ENCODE data around the gene GANC.
"Not testable (repeated sequence)": the region's sequence is repeated elsewhere in the genome, so short reads cannot be mapped to it uniquely, and the experiment has no call there.

Gene GANC

DNA sequence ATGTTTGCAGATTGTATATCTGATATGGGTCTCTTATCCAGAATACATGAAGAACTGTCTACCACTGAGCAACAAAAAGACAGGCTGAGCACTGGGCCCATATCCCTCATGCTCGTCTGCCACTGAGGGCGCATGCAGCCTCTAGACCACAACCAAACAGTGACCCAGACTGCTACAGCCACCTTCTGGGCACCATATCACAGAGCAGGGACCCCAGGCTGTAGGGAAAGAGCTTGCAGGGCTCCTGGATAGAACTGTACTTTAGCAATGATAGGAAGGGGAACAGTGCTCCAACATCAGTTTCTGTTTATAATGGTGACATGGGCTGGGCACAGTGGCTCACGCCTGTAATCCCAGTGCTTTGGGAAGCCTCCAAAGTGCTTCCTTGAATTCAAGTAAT, 40.5 kb downstream of the GANC start:
- Histone ChIP-seq H3K4me3 (ENCODE audit: low read length, poor library complexity, severe bottlenecking) (no peak overlapping the region), H4K20me1 (ENCODE audit: insufficient read depth, low read length, poor library complexity, severe bottlenecking) (no peaks in the 10 kb centered on the region), H3K79me2 (ENCODE audit: insufficient read depth, low read length) (no peaks in the 10 kb centered on the region), H3K27me3 (ENCODE audit: insufficient read depth, low read length, poor library complexity, severe bottlenecking) (no peaks in the 10 kb centered on the region), H3K9me3 (ENCODE audit: insufficient read depth, low read depth, low read length) (no peaks in the 10 kb centered on the region), H3K4me1 (ENCODE audit: insufficient read depth, low read length, poor library complexity, severe bottlenecking) (no peaks in the 10 kb centered on the region), H3K4me2 (ENCODE audit: low read depth, low read length, poor library complexity, severe bottlenecking) (no peak overlapping the region), H3K9me2 (replicated peaks; ENCODE audit: low read depth, low read length) (no peaks in the 10 kb centered on the region), H3K9ac (ENCODE audit: low read depth, low read length, poor library complexity, severe bottlenecking) (no peak overlapping the region), H3K36me3 (ENCODE audit: insufficient read depth, low read length) (no peaks in the 10 kb centered on the region), H3F3A (ENCODE audit: low read depth) (no peaks in the 10 kb centered on the region), H2AFZ (ENCODE audit: low read length) (no peak overlapping the region)
- TF ChIP-seq CTCF (conservative IDR thresholded peaks at IDR 0.05; ENCODE audit: low read length) (no peak; the same call in 1 of the 2 replicates), EZH2phosphoT487 (IDR thresholded peaks at IDR 0.05; ENCODE audit: borderline replicate concordance) (no peak)

GRCh38 chr15:42314818-42315217, 41.8 kb downstream of the GANC start:
- Histone ChIP-seq H3K9me2 (replicated peaks; ENCODE audit: low read depth, low read length) (no peaks in the 10 kb centered on the region), H3K4me2 (ENCODE audit: low read depth, low read length, poor library complexity, severe bottlenecking) (no peak overlapping the region), H3F3A (ENCODE audit: low read depth) (no peaks in the 10 kb centered on the region), H3K36me3 (ENCODE audit: insufficient read depth, low read length) (no peaks in the 10 kb centered on the region), H3K4me1 (ENCODE audit: insufficient read depth, low read length, poor library complexity, severe bottlenecking) (no peaks in the 10 kb centered on the region), H2AFZ (ENCODE audit: low read length) (no peak overlapping the region), H3K9ac (ENCODE audit: low read depth, low read length, poor library complexity, severe bottlenecking) (no peak overlapping the region), H3K27me3 (ENCODE audit: insufficient read depth, low read length, poor library complexity, severe bottlenecking) (no peaks in the 10 kb centered on the region), H3K4me3 (ENCODE audit: low read length, poor library complexity, severe bottlenecking) (no peak overlapping the region), H4K20me1 (ENCODE audit: insufficient read depth, low read length, poor library complexity, severe bottlenecking) (no peaks in the 10 kb centered on the region), H3K79me2 (ENCODE audit: insufficient read depth, low read length) (no peaks in the 10 kb centered on the region), H3K9me3 (ENCODE audit: insufficient read depth, low read depth, low read length) (no peaks in the 10 kb centered on the region)
- TF ChIP-seq EZH2phosphoT487 (IDR thresholded peaks at IDR 0.05; ENCODE audit: borderline replicate concordance) = no peak
- no peak for TF ChIP-seq CTCF (conservative IDR thresholded peaks at IDR 0.05; ENCODE audit: low read length)

DNA sequence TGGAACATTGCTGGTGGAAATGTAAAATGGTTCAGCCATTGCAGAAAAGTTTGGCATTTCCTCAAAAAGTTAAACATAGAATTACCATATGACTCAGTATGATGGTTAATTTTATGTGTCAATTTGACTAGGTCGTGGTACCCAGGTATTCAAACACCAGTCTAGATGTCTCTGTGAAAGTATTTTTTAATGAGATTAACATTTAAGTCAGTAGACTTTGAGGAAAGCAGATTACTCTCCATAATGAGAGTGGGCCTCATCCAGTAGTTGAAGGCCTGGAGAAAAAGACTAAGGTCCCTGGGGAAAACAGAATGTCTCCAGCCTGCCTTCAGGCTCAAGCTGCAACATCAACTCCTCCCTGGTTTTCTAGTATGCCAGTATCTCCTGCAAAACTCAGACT, 42.5 kb downstream of the GANC start:
- no peaks in the 10 kb centered on the region for H3F3A ChIP-seq (ENCODE audit: low read depth)

DNA sequence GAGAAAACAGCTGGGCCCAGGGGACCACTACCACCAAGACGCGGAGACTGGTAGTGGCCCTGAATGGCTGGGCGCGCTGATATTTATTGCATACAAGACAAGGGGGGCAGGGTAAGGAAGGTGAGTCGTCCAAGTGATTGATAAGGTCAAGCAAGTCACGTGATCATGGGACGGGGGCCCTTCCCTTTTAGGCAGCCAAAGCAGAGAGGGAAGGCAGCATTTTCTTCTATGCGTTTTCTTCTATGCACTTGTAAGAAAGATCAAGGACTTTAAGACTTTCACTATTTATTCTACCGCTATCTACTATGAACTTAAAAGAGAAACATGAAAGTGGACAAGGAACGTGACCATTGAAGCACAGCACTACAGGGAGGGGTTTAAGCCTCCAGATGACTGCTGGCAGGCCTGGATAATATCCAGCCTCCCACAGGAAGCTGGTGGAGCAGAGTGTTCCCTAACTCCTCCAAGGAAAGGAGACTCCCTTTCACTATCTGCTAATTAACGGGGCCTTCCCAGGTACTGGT, 43.3 kb downstream of the GANC start:
- not testable (repeated sequence) for H3K9me2 ChIP-seq (replicated peaks; ENCODE audit: low read depth, low read length); H3K4me3 ChIP-seq (ENCODE audit: low read length, poor library complexity, severe bottlenecking); H3K4me2 ChIP-seq (ENCODE audit: low read depth, low read length, poor library complexity, severe bottlenecking); H4K20me1 ChIP-seq (ENCODE audit: insufficient read depth, low read length, poor library complexity, severe bottlenecking); H3K27me3 ChIP-seq (ENCODE audit: insufficient read depth, low read length, poor library complexity, severe bottlenecking); H2AFZ ChIP-seq (ENCODE audit: low read length); H3F3A ChIP-seq (ENCODE audit: low read depth); H3K36me3 ChIP-seq (ENCODE audit: insufficient read depth, low read length); H3K9me3 ChIP-seq (ENCODE audit: insufficient read depth, low read depth, low read length); H3K9ac ChIP-seq (ENCODE audit: low read depth, low read length, poor library complexity, severe bottlenecking); H3K79me2 ChIP-seq (ENCODE audit: insufficient read depth, low read length); H3K4me1 ChIP-seq (ENCODE audit: insufficient read depth, low read length, poor library complexity, severe bottlenecking)

More for the DNA sequence above, 42.5 kb downstream of the GANC start:
- no peaks in the 10 kb centered on the region for H3K4me1 ChIP-seq (ENCODE audit: insufficient read depth, low read length, poor library complexity, severe bottlenecking)
- H3K36me3 ChIP-seq (ENCODE audit: insufficient read depth, low read length) = no peaks in the 10 kb centered on the region
- TF ChIP-seq EZH2phosphoT487 (IDR thresholded peaks at IDR 0.05; ENCODE audit: borderline replicate concordance) (no peak), CTCF (conservative IDR thresholded peaks at IDR 0.05; ENCODE audit: low read length) (no peak)
- no peaks in the 10 kb centered on the region for H3K9me2 ChIP-seq (replicated peaks; ENCODE audit: low read depth, low read length)
- no peaks in the 10 kb centered on the region for H3K79me2 ChIP-seq (ENCODE audit: insufficient read depth, low read length)
- no peaks in the 10 kb centered on the region for H3K27me3 ChIP-seq (ENCODE audit: insufficient read depth, low read length, poor library complexity, severe bottlenecking)
- H4K20me1 ChIP-seq (ENCODE audit: insufficient read depth, low read length, poor library complexity, severe bottlenecking) = no peaks in the 10 kb centered on the region
- H3K4me3 ChIP-seq (ENCODE audit: low read length, poor library complexity, severe bottlenecking) = no peak overlapping the region
- no peak overlapping the region for H2AFZ ChIP-seq (ENCODE audit: low read length)
- H3K9me3 ChIP-seq (ENCODE audit: insufficient read depth, low read depth, low read length) = no peaks in the 10 kb centered on the region
- H3K4me2 ChIP-seq (ENCODE audit: low read depth, low read length, poor library complexity, severe bottlenecking) = no peak overlapping the region
- no peak overlapping the region for H3K9ac ChIP-seq (ENCODE audit: low read depth, low read length, poor library complexity, severe bottlenecking)
